ENCODE data around the gene ZNF649.

Gene ZNF649

GRCh38 chr19:51887522-51888498, 17.0 kb downstream of the ZNF649 start, which contains the start of gene ZNF577:
Gene ZNF577, minus strand, starts transcription at chr19:51887951. Its CDS starts 7,569 bp downstream, at chr19:51880382.
- DNase-seq, result no peak

DNA sequence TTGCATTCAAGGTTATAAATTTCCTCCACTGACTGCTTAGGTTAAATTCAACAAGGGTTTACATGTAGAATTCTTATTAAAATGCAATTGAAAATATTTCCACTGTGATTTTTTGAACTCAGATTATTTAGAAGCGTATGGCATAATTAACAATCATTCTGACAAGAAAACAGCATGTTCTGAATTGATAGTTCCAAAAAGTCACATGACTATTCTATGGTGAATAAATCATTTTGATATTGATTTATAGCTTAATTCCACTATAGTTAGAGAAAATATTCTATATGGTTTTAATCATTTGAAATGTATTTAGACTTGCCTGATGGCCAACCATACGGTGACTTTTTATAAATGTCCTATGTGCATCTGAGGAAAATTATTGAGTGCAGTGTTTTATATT, 20.1 kb downstream of the ZNF649 start:
- no peak for DNase-seq

DNA sequence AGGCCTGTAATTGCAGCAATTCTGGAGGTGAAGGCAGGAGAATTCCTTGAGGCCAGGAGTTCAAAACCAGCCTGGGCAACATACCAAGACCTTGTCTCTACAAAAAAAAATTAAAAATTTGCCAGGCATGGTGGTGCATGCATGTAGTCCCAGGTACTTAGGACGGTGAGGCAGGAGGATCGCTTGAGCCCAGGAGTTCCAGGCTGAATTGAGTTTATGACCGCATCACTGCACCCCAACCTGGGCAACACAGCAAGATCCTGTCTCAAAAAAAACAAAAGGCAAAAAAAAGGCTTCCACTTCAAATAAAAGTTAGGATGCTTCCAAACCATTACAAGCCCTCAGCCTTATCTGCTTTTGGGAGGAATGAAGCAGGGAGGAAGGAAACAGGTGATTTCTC, 22.3 kb downstream of the ZNF649 start:
- no peak for DNase-seq

- DNase-seq, result no peak
These were observed 31.7 kb downstream of the ZNF649 start for GRCh38 chr19:51873097-51873496.

DNA sequence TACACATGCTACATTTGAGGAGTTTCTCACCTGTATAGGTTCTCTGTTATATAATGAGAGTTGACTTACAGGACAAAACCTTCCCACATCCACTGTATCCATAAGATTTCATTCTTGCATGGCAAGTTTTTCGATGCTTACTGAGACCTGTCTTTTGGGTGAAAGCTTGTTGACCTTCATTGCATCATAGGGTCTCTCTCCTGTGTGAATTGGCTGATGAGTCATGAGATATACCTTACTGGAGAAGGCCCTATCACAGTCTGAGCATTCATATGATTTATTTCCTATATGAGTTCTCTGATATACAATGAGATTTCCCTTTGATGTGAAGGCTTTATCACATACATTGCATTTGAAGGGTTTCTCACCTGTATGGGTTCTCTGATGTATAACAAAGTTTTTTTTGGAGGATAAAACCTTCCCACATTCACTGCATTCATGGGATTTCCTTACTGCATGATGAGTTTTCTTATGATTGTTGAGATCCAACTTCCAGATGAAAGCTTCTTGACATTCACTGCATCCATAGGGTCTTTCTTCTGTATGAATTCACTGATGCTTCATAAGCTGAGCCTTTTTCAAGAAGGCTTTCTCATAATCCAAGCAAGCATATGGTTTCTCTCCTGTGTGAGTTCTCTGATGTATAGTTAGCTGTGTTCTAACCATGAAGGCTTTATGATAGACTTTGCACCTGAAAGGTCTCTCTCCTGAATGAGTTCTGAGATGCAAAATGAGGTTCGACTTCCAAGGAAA, 42.8 kb downstream of the ZNF649 start:
- no peak for DNase-seq

Data from SIG-M5 (cell line).